Osteoblast (primary cell): Measurements from ENCODE around the gene KLHDC7B. TPM values are rescaled to one million over a fixed set of nuclear protein-coding genes. Genes with fewer than 3 reads are reported as not detected.

Experiments
- DNase-seq: peaks from one replicate; pipeline ENCODE4 v3.0.0; 2011; ENCODE audit warnings: low spot score, mixed read lengths; ENCODE audit not compliant: insufficient read length; ENCODE audit errors: missing footprints
- H2AFZ ChIP-seq: 2 replicates; pipeline ENCODE4 v1.6.0; 2011; ENCODE audit warnings: mild to moderate bottlenecking, low read length
- H3K27ac ChIP-seq: 2 replicates; pipeline ENCODE4 v1.5.1; 2011; ENCODE audit warnings: mild to moderate bottlenecking, low read depth, low read length, moderate library complexity
- H3K27me3 ChIP-seq: 2 replicates; pipeline ENCODE4 v1.6.0; 2012; ENCODE audit warnings: mild to moderate bottlenecking, control low read depth, inconsistent platforms, low read length, moderate library complexity; ENCODE audit not compliant: insufficient read depth
- H3K36me3 ChIP-seq: 2 replicates; pipeline ENCODE4 v1.5.1; 2011; ENCODE audit warnings: mild to moderate bottlenecking, low read length, control low read depth, moderate library complexity; ENCODE audit not compliant: insufficient read depth
- H3K4me1 ChIP-seq: 2 replicates; pipeline ENCODE4 v1.5.1; 2011; ENCODE audit warnings: mild to moderate bottlenecking, low read length, control low read depth, moderate library complexity; ENCODE audit not compliant: insufficient read depth
- H3K4me2 ChIP-seq: 2 replicates; pipeline ENCODE4 v1.6.0; 2011; ENCODE audit warnings: mild to moderate bottlenecking, low read length; ENCODE audit not compliant: insufficient read depth
- H3K4me3 ChIP-seq: fragments of 200-600 bp; sonication (generic); 3 replicates; pipeline ENCODE4 v1.5.1; 2012; ENCODE audit warnings: mild to moderate bottlenecking, low read length, inconsistent platforms; ENCODE audit not compliant: insufficient read depth
- H3K79me2 ChIP-seq: 2 replicates; pipeline ENCODE4 v1.6.0; 2012; ENCODE audit warnings: mild to moderate bottlenecking, low read length, control low read depth, inconsistent platforms; ENCODE audit not compliant: insufficient read depth
- H3K9me3 ChIP-seq: 2 replicates; pipeline ENCODE4 v1.5.1; 2011; ENCODE audit warnings: low read depth, low read length, control low read depth
- H4K20me1 ChIP-seq: 2 replicates; pipeline ENCODE4 v1.6.0; 2012; ENCODE audit warnings: mild to moderate bottlenecking, low read length, control low read depth; ENCODE audit not compliant: insufficient read depth
- total RNA-seq: library from RNA; depleted of rRNA; stranded (reverse); fragments of >200 nt; gene quantifications from 2 replicates; pipeline ENCODE4 v1.2.3, GENCODE V29; 2012
- TF ChIP-seq, protein P1 (sequence below): IDR thresholded peaks from 2 replicates; pipeline ENCODE4 v1.5.1; 2011; ENCODE audit warnings: mild to moderate bottlenecking, low read depth, low read length, moderate library complexity; ENCODE audit errors: extremely low read depth

Gene KLHDC7B
- total RNA-seq, 1 donor: 0.72 TPM

DNA sequence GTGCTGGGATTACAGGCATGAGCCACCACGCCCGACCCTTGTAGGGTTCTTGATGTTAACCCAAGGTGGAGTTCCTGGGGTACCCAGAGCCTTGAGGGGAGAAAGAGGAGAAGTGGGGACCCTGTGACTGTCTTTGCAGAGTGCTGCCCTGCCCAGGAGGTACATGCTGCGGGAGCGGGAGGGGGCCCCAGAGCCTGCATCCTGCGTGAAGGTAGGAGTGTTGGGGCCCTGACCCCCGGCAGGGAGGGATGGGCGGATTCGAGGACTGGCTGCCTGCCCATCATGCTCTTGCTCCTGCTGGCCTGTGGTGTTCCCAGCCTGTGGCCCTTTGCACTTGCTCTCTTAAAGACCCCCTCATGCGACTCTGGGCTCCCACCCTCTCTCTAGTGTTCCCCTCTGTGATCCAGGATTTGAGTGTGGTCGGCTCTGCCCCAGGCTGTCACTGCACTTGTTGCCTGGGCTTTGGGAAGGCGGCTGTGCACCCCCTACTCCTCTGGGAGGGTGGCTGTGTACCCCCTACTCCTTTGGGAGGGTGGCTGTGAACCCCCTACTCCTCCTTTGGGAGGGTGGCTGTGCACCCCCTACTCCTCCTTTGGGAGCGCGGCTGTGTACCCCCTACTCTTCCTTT, 24.8 kb upstream of the KLHDC7B start:
- peak; percentile 67 for DNase-seq
- TF ChIP-seq, protein P1, sequence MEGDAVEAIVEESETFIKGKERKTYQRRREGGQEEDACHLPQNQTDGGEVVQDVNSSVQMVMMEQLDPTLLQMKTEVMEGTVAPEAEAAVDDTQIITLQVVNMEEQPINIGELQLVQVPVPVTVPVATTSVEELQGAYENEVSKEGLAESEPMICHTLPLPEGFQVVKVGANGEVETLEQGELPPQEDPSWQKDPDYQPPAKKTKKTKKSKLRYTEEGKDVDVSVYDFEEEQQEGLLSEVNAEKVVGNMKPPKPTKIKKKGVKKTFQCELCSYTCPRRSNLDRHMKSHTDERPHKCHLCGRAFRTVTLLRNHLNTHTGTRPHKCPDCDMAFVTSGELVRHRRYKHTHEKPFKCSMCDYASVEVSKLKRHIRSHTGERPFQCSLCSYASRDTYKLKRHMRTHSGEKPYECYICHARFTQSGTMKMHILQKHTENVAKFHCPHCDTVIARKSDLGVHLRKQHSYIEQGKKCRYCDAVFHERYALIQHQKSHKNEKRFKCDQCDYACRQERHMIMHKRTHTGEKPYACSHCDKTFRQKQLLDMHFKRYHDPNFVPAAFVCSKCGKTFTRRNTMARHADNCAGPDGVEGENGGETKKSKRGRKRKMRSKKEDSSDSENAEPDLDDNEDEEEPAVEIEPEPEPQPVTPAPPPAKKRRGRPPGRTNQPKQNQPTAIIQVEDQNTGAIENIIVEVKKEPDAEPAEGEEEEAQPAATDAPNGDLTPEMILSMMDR: no peak
- H3K36me3 ChIP-seq: peaks cover 32% of the 10 kb centered on the region
- H3K9me3 ChIP-seq: no peaks in the 10 kb centered on the region
- no peak overlapping the region for H3K27ac ChIP-seq
- peaks cover 47% of the 10 kb centered on the region for H3K79me2 ChIP-seq
- H3K27me3 ChIP-seq: no peaks in the 10 kb centered on the region
- no peak overlapping the region for H3K4me2 ChIP-seq
- no peak overlapping the region for H3K4me3 ChIP-seq
- no peak overlapping the region for H2AFZ ChIP-seq
- peaks cover 23% of the 10 kb centered on the region for H4K20me1 ChIP-seq
- H3K4me1 ChIP-seq: peaks cover 6% of the 10 kb centered on the region

DNA sequence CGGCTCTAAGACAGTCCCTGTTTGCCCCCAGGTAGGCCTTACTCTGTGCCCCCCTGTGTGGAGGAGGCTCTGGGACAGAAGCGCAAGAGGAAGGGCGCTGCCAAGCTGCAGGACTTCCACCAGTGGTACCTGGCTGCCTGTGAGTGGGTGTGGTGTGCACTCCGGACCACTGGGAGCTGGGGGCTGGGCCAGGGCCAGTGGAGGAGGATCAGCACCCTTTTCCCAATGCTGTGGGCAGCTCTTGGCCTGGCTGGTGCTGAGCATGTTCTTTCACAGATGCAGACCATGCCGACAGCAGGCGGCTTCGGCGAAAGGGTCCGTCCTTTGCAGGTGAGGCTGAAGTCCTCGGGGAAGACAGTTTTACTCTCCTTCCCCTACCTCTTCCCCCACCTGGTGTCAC, 24.0 kb upstream of the KLHDC7B start:
- H3K36me3 ChIP-seq: peaks cover 29% of the 10 kb centered on the region

DNA sequence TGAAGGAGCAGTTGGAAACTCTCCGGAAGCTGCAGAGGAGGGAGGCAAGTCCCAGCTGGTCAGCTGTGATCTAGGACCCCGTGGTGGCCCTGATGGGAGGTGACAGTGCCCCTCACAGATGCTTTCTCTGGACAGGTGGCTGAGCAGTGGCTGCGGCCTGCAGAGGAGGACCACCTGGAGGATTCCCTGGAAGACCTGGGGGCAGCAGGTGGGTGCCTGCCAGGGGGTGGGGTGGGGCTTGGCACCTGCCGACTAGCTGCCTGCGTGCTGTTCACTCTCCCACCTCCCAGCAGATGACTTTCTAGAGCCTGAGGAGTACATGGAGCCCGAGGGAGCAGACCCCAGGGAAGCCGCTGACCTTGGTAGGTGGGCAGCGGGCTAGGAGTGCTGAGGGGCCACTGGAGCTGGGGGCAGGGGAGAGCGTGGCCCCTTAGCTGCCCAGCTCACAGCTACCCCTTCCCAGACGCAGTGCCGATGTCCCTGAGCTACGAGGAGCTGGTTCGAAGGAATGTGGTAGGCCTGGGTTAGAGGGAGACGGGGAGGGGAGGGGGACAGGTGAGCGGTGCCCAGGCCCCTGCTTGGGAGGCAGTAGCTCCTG, 23.4 kb upstream of the KLHDC7B start:
- Histone ChIP-seq H3K9me3 (no peaks in the 10 kb centered on the region), H3K27ac (no peak overlapping the region), H3K4me1 (peaks cover 13% of the 10 kb centered on the region), H2AFZ (no peak overlapping the region), H3K4me2 (no peak overlapping the region), H3K36me3 (peaks cover 29% of the 10 kb centered on the region), H4K20me1 (peaks cover 23% of the 10 kb centered on the region), H3K4me3 (no peak overlapping the region), H3K79me2 (peaks cover 33% of the 10 kb centered on the region), H3K27me3 (no peaks in the 10 kb centered on the region)
- TF ChIP-seq, protein P1: no peak
- peak; percentile 65 for DNase-seq

More for the DNA sequence above, 24.0 kb upstream of the KLHDC7B start:
- Histone ChIP-seq H3K4me3 (no peak overlapping the region), H3K79me2 (peaks cover 39% of the 10 kb centered on the region), H3K9me3 (no peaks in the 10 kb centered on the region), H3K27ac (no peak overlapping the region), H3K4me2 (no peak overlapping the region), H4K20me1 (peaks cover 23% of the 10 kb centered on the region), H2AFZ (no peak overlapping the region), H3K4me1 (peaks cover 9% of the 10 kb centered on the region), H3K27me3 (no peaks in the 10 kb centered on the region)
- TF ChIP-seq, protein P1: no peak
- DNase-seq: peak; percentile 10

DNA sequence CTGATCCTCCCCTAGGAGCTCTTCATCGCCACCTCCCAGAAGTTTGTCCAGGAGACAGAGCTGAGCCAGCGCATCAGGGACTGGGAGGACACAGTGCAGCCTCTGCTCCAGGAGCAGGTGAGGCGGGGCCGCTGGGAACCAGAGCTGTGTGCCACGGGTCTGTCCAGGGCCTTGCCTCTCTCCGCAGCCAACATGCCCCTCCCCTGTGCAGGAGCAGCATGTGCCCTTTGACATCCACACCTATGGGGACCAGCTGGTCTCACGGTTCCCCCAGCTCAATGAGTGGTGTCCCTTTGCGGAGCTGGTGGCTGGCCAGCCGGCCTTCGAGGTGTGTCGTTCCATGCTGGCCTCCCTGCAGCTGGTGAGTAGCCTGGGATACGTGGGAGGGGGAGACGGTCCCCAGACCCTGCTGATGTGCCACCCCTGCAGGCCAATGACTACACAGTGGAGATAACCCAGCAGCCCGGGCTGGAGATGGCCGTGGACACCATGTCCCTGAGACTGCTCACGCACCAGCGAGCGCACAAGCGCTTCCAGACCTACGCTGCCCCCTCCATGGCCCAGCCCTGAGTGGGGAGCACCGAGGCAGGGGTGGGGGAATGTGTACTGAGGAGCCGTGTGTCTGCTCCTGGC, 22.8 kb upstream of the KLHDC7B start:
- TF ChIP-seq, protein P1: no peak
- H3K36me3 ChIP-seq: peaks cover 29% of the 10 kb centered on the region
- peaks cover 23% of the 10 kb centered on the region for H4K20me1 ChIP-seq
- H3K79me2 ChIP-seq: peaks cover 30% of the 10 kb centered on the region
- no peak overlapping the region for H2AFZ ChIP-seq
- no peak overlapping the region for H3K4me2 ChIP-seq
- H3K4me3 ChIP-seq: no peak overlapping the region
- peak; percentile 68 for DNase-seq
- H3K9me3 ChIP-seq: no peaks in the 10 kb centered on the region
- no peak overlapping the region for H3K27ac ChIP-seq
- no peaks in the 10 kb centered on the region for H3K27me3 ChIP-seq
- H3K4me1 ChIP-seq: peaks cover 13% of the 10 kb centered on the region
